Left kidney (tissue), 2 donors: ENCODE measurements around the gene RPP14. TPM values are rescaled to one million over a fixed set of nuclear protein-coding genes. Genes with fewer than 3 reads are reported as not detected.
"Not testable (repeated sequence)": the region's sequence is repeated elsewhere in the genome, so short reads cannot be mapped to it uniquely, and the experiment has no call there.

Experiments
- DNase-seq: peaks from one replicate; pipeline ENCODE4 v3.0.0-alpha.2; 2013
- polyA plus RNA-seq: library from polyadenylated mRNA; unstranded; fragments of 120-200 nt; gene quantifications from one replicate; pipeline ENCODE4 v1.2.1, GENCODE V29; 2013; ENCODE audit not compliant: insufficient read length

The RPP14 gene
- polyA plus RNA-seq, 1 donor: 27.4 TPM

DNA sequence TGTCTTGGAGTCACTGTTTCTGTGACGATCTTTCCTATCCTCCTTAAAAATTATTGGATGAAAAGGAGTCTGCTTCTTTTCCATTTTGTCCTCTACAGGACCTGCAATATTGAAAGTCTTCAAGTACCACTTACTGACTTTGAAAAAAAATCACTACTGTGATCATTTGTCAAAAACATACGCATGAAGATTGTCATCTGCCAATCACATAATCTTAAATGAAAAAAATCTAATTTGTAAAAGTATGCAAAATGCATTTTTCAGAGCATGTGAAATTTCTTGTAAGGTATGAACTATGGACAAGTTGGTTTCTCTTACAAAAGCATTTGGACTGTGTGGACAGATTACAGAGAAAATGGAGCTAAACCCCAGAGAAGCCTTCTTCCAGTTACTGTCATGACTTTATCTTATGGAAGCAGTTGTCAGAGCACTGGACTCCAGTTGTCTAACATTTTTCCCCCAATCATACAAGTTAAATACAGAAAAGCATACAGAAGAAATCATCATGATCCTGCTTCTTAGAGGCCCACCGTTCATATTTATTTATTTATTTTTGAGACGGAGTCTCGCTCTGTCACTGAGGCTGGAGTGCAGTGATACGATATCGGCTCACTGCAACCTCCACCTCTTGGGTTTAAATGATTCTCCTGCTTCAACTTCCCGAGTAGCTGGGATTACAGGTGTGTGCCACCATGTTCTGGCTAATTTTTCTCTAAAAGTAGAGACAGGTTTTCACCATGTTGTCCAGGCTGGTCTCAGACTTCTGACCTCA, 23.3 kb downstream of the RPP14 start:
- no peak for DNase-seq

DNA sequence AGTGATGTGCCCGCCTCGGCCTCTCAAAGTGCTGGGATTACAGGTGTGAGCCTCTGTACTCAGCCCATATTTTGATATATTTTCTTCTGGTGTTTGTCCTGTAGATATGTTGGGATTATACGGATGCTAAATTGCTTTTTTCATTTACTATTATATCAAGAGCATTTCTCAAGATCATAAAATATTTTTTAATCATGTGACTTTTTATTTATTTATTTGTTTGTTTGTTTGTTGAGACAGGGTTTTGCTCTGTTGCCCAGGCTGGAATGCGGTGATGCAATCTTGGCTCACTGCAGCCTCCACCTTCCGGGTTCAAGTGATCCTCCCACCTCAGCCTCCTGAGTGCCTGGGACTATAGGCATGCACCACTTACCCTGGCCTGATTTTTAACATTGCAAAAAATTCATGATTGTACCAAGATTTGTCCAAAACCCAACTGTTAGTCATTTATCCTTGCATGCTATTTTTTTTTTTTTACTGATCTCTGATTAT, 23.9 kb downstream of the RPP14 start:
- no peak for DNase-seq

DNA sequence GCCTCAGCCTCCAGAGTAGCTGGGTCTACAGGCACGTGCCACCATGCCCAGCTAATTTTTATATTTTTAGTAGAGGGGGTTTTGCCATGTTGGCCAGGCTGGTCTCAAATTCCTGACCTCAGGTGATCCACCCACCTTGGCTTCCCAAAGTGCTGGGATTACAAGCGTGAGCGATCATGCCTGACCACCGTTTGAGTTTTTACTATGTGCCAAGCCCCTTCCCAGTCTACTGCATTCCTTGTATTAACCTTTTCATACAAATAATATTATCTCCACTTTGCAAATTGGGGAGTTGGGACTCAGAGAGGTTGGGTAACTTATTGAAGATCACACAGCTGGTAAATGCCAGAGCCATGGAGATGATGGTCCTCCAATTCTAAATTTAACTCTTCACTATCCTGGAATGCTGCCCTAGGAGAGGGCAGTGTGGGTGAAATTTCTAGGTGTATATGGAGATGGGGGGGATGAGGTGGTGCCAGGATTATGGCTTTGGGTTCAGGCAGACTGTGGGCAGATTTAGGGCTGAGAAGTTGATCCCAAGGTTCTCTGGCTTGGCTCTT, 25.6 kb downstream of the RPP14 start:
- DNase-seq: no peak

DNA sequence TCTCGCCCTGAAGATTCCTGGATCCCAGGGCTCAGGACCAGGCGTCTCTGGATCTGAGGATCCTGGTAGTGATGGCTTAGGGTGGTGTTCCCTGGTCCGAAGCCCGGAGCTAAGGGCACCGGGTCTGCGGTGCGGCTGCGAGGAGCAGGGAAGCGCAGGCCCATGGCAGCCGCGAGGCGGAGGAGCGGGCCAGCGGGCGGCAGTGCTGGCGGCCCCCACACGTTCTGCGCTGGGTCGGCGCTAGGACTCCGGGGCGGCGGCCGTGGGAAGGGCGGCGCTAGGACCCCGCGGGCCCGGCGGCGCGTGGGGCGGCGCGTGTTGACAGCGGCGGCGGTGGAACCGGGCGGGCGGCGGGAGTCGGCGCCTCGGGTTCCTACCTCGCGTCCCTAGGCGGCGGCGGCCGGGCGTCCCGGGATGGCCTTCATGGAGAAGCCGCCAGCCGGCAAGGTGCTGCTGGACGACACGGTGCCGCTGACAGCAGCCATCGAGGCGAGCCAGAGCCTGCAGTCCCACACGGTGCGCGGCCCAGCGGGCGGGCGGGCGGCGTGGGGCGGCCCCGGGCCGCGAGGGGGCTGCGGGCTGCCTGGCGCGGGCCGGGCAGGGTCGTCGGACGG, 26.6 kb downstream of the RPP14 start, which contains the start of gene PXK:
TSS of gene PXK (plus strand) at position 318 of the 614 bp plus-strand sequence. CDS start at position 415, 97 bp downstream.
- DNase-seq: peak; percentile 75

DNA sequence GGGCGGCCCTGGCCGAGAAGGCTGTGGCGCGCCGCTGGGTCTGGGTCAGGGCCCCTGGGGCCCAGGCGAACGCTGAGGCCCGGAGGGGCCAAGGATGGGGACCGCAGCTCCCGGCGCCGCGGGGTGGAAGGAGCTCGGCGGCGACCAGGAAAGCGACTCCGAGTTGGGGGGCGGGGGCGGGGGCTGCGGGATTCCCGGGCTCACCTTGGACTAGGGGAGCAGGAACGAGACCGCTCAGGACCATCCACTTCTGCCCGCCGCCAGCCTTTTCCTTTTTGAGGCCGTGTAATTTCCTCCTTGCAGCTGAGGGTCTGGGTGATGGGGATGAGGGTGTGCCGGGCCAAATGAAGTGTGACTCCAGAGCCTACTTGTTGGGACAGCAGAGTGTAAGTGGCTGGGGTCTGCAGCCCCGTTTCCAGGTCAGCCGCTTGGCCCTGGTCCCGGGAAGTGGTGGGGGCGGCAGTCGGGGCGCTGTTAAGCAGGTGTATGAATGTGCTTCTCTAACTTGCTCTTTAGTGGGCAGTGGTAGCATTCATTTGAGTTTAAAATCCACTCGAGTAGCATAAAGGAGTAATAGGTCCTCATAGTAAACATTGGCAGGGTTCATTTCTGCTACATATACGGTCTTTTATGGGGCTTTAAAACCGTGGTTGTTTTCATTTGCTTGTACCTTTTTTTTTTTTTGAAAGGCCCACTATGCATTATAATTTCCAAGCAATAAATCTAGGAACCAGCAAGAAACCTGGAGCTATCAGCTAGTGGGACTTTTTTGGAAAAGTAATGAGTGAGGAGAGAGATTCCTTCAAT, 27.4 kb downstream of the RPP14 start:
- peak; percentile 43 for DNase-seq

DNA sequence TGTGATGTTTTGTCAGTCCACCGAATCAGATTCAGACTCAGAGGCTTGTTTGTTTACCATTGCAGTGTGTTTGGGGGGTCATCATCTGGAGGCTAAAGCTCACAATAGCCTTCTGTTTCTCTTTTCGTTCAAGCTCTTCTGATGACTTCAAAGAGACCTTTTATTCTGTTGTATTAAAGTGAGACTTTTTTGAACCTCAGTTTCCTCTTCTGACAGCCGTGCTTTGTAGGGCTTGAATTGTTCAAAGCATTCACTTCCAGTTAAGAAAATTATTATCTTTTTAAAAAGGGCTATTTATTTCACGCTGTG, 27.9 kb downstream of the RPP14 start:
- no peak for DNase-seq

DNA sequence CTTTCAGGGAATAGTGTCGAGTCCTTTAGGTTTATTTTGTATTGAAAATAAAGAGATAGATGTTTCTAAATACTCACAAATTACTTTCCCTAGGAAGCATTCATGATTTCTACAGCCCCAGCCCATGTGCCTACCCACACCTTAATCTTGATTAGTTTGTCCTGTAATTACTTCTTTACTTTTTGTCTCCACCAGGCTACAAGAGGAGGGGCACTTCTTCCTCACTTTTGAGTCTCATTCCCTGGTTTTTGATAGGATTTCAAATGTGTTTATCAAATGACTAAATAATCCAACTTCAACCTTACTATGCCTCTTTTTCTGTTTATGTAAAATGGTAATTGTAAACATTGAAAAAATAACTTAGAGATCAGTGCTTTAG, 28.4 kb downstream of the RPP14 start:
- no peak for DNase-seq

DNA sequence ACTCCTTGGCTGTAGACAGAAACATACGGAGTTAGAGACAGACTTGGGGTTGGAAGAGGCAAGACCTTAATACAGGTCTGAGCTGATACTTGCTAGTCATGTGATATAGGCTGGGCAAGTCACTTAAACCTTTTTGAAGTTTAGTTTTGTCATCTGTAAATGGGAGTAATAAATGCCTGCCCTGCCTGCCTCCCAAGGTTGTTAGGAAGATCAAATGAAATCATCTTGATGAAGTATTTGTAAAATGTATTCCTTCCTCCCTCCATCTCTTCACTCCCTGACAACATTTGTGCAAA, 29.6 kb downstream of the RPP14 start:
- DNase-seq: no peak

DNA sequence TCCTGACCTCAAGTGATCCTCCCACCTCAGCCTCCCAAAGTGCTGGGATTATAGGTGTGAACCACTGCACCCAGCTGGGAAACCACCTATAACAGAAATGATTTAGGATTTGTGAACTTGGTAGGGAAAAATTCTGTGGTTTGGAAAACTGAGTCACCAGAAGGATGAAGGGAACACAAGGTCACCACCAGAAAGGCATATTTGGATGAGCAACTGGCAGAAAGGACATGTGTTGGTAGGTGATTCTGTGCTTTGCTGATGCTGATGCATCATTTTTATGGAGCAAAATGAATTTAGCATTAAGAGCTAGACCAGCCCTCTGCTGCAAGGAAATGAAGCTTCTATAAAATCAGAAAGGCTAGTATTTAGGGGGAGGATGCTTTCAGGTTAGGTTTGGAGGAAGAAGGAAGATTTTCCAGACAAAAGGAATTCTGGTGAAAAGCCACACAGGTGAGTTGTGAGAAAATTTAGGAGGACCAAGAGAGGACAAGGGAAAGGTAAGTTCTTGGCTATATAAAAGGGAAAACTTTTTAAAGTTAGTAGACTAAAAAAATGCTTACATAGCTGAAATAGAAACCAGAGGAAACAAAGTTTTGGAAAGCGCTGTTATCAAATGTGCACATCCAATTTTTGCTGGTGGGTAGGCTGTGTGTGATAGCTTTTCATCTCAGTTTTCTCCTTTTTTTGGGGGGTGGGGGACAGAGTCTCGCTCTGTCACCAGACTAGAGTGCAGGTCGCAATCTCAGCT, 30.3 kb downstream of the RPP14 start:
- DNase-seq: no peak

DNA sequence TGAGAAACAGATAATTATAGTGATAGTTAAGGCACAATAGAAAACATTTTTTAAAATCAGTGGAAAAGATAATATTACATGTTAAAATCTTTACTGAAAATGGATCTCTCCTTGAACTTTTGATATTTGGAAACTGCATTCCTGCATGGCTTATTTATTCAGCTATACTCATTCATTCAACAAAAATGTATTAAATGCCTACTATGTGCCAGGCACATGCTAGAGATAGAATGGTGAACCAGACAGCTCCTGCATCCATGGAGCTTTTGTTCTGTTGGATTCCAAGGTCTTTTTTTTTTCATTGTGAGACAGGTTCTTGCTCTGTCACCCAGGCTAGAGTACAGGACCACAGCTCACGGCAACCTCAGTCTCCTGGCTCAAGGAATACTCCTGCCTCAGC, 31.1 kb downstream of the RPP14 start:
- DNase-seq: no peak

DNA sequence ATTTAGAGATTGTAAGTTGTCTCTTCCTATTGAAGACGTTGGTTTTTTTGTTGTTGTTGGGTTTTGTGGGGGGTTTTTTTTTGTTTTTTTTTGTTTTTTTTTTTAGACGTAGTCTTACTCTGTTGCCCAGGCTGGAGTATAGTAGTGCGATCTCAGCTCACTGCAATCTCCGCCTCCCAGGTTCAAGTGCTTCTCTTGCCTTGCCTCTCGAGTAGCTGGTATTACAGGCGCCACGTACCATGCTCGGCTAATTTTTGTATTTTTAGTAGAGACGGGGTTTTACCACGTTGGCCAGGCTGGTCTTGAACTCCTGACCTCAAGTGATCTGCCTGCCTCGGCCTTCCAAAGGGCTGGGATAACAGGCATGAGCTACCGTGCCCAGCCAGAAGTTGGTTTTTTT, 33.1 kb downstream of the RPP14 start:
- not testable (repeated sequence) for DNase-seq

DNA sequence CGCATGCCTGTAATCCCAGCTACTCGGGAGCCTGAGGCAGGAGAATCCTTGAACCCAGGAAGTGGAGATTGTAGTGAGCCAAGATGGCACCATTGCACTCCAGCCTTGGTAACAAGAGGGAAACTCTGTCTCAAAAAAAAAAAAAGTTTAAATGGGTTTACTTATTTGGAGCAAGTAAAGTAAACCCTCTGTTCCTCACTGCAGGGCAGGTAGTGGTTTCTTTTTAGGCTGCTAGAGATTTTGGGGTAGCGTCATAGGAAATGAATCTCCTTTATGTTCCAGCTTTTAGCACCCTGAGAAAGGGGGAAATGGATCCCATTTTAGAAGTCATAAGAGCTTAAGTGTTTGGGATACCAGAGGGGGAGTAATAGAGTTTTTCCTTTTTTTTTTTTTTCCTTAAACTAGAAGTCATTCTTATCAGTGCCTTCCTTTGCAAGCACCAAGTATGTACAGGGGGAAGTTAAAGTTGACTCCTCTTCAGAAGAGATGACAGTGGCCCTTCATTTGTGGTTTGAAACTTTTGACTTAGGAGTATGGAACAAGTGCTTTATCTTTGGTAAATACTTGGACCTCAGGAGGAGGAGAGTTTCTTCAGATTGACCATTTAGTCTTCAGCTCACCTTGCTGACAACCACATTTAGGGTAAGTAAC, 34.7 kb downstream of the RPP14 start:
- no peak for DNase-seq

DNA sequence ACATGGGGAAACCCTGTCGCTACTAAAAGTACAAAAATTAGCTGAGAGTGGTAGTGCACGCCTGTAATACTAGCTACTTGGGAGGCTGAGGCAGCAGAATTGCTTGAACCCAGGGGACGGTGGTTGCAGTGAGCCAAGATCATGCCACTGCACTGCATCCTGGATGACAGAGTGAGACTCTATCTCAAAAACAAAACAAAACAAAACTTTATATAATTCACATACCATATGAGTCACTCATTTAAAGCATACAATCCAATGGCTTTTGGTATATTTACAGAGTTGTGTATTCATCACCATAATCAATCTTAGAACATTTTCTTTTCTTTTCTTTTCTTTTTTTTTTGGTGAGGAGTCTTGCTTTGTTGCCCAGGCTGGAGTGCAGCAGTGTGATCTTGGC, 35.3 kb downstream of the RPP14 start:
- DNase-seq: no peak

DNA sequence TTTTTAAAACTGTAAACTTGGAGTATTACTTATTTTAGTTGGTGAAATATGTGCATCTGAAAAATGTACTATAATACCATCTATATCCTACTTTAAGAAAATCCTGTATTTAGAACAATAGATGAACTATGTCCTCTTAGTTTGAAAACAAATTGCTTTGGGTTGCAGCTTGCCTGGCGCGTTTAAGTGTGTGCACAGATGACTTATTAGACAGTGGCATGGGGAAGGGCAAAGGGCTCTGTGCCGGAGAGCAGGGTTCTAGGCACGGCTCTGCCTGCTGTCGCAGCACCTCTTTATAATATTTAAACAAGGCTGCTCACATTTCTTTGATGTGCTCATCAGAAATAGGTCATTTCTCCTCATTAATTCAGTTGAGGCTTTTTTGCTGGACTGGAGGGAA, 36.6 kb downstream of the RPP14 start:
- no peak for DNase-seq

DNA sequence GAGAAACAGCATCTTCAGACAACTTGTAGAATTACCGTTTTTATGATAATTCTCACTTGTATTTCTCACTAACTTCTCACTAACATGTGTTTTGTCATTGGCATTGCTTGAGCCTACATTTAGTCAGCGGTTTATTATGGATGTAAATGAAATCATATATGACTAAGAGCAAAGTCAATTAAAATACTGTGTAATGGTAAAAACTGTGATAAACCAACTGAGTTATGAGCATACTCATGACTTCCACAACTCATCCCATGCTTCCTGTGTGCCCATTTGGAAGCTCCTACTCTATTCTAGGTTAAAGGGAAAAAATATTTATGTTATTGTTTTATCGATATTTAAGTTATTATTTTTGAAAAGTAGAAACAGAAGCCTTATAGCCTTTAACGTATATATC, 39.4 kb downstream of the RPP14 start:
- DNase-seq: no peak

DNA sequence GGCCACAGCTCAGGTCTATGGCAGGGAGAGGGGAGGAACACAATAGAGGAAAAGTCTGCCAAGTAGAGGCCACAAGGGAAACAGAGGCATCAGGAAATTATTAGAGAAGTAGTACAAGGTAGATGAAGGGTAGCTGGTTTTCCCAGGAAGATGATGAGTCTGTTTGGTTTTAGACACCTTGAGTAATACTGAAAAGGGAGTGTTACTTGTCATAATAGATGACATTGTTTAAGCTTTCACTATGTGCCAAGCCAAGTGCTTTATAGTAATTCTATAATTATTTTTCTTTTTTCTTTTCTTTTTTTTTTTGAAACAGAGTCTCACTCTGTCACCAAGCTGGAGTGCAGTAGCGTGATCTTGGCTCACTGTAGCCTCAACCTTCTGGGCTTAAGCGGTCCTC, 40.3 kb downstream of the RPP14 start:
- no peak for DNase-seq

DNA sequence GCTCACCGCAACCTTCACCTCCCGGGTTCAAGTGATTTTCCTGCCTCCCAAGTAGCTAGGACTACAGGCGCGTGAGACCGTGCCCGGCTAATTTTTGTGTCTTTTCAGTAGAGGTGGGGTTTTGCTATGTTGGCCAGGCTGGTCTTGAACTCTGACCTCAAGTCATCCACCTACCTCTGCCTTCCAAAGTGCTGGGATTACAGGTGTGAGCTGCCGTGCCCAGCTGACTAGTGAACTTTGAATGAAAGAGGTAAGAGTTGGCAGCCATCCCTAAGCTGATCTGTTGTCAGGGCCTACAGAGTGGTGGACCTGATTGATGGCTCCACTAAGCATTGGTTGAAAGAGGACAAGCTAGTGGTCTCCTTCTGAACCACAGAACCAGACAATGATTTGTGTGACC, 41.9 kb downstream of the RPP14 start:
- no peak for DNase-seq

DNA sequence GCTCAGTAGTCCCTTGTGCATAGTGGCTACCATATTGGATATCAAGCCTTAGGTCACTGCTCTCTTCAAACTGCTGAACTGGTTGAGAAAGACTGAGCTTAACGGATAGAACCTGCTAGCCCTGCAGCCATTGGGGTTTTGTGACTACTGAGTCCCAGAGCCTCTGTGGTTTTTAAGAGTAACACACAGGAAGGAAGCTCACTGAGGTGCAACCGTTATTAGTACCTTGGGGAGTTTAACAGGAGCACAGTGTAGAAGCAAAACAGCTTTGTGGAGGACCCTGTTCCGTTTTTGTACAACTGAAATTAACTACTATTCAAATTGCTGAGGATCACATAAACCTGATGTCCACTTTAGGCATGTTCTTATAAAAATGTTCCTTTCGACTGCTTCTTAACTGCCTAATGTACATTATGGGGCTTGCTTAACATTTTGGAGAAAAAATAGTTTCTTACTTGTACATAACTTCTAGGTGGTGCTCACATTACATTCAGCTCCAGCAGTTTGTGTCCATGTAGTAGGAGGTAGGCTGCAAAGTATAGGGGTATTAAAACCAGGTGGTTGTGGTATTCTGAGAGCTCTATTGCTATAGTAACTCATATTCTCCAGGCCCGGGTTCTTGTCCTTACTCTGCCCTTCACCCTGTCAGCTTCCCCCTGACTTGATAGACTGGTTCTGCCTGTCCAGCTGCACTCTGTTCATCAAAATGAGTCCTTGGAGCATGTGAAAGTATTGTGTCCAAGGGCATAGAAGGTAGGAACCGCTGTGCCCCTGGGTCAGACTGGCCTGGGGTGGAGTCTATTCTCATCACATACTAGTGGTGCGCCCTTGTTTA, 44.0 kb downstream of the RPP14 start:
- DNase-seq: no peak

DNA sequence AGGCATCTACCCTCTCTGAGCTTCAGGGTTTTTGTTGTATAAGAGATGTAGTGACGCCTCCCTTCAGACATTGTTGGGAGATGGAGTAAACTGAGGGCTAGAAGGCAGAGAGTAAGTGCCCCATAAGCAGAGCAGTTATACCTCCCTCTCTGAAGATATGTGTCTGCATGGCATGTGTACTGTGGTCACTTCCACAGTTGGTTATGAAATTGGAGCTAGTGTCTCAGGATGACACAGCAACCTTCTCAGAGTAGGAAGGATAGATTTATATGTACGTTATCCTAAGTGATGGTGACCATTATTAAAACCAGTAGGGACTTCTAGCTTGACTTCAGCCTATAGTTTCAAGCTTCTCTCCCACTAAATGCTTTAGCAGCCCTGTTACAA, 44.6 kb downstream of the RPP14 start:
- no peak for DNase-seq

DNA sequence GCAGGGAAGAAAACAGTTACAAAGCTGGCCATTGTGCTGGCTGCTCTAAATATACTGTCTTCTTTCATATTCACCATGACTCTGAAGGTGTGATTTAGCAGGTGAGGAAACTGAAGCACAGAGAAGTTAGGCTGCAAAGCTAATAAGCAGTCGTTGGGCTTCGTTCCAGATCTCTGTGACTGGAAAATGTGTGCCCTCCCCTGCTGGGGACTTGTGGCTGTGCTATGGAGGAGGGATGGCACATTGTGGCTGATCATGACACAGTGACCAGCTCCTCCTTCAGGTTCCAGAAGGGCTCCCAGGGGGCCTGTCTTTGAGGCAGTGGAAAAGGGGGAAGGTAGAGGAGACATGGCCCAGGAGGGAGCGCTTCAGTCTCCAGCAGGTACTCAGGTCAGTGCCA, 45.9 kb downstream of the RPP14 start:
- no peak for DNase-seq

DNA sequence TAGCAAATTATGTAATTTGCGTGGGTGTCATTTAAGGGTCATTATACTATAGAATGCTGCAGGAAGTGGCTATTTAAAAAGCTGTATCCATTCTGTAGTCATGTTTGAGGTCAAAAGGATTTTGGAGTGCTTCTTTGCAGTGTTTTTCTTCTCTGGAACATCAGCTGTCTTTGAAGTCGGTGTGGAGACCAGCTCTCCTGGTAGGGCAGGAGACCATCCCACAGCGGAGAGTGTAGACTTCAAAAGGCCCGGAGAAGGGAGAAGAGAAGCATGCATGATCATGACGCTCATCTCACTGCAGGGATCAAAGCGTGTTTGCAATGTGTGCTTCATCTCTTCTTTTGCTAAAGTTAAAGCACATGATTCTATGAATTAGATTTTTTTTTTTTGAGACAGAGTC, 46.6 kb downstream of the RPP14 start:
- DNase-seq: no peak
